ENCODE results near the gene MMP10.

- no peak for TF ChIP-seq CTCF (conservative IDR thresholded peaks at IDR 0.05; ENCODE audit: low read length)
- TF ChIP-seq EZH2phosphoT487 (IDR thresholded peaks at IDR 0.05; ENCODE audit: borderline replicate concordance, low read depth, low read length) = no peak
Observed at GRCh38 chr11:102829316-102830000, 49.0 kb upstream of the MMP10 start.

Data from OCI-LY7 (cell line).